ENCODE results near the gene SLIT1.

SLIT1 gene

DNA sequence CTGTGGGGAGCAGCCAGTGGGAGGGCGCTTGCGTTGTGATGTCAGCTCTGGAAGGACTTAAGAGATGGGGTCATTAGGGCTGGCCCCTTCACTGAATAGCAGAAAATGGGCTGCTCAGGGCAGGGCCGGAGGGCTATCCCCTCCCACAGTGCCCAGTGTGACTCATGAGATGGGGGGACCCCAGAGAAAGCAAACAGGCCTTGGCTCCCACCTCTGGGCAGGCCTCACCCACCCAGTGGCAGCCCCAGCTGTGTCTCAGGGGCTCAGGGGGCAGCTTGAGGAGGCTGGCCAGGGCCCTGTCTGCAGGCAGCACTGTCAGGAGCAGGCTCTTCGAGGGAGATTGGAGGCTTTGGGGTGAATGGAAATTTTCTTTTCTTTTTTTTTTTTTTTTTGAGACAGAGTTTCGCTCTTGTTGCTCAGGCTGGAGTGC is 168.3 kb downstream of the SLIT1 start:
- DNase-seq, result no peak

DNA sequence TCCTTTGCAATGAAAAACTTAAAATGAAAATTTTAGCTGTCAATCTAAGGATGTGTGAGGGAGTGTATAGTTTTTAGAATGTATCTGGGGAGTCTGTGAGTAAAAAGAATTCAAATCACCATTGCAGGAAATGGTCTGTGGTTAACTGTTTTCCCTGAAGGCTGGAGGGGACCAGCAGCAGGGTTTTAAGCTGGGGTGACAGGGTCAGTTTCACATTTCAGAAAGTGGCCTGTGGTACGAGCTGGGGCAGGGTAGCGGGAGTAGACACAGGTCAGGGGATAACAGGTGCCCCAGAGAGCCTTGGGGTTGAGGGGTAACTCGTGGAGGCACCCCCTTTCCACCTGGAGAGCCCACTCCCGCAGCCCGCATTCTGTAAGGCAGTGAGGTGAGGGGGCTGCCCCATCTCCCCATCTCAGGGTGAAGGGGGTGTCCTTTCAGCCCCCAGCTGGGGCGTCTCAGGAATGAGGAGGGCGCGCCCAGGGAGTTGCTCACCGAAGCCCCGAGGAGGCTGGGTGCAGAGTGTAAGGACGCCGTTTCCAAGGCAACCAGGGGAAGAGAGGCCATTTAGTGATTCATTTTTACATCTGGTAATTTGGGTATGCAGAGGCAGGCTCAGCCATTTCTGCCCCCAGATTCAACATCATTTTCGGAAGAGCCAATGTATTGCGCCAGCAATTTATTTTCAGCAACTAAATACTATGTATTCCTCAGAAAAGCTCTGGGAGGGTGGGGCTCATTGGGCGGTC is 168.9 kb downstream of the SLIT1 start:
- no peak for DNase-seq

DNA sequence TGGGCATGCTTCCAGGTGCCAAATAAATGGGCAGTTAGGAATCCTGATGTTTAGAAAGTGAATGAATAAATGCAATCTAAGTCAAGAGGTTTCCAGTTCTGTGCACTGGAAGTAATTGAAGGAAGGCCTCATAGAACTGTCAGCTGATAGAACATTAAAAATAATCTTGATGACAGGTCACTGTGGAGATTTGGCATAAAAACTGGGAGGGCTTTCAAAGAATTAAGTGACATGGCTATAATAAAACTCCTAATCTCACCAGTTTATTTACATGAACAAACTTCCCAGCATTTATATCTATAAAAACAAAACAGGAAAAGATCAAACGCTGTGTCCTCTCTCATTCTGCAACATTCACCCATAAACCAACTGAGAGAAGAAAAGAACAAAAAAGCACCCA is 170.5 kb downstream of the SLIT1 start:
- DNase-seq, result no peak

DNA sequence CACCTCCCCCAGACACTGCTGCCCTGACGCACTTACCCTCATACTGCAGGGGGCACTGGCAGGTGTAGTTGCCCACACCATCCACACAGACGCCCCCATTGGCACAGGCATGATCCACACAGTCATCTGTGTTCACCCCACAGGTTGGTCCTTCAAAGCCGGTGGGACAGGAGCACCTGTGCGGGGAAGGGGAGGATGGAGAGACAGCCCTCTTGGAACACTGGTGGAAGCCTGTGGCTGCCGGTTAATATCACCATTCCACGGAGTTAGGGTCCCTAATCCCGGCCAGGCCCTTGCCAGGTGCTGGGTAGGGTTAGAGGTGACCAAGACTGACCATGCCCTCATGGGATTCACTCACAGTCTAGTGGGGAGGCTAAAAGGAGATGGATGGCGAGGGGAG is 171.8 kb downstream of the SLIT1 start:
- DNase-seq, result no peak

DNA sequence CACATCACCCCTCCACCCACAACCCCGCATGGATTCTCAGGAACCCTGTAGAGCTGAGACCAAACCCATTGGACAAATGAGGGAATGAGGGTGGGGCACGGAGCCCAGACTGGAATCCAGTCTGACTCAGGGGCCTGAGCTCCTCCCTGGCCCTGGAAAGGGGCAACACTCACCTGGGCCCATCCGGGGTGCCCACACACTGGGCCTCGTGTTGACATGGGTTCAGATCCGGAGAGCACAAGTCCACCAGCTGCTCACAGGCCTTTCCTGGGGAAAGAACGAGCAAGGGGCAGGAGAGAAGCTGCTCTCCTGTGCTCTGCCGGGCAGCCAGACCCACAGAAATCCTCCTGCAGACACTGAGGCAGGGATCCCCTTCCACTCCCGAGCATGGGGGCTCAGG is 172.2 kb downstream of the SLIT1 start:
- no peak for DNase-seq

DNA sequence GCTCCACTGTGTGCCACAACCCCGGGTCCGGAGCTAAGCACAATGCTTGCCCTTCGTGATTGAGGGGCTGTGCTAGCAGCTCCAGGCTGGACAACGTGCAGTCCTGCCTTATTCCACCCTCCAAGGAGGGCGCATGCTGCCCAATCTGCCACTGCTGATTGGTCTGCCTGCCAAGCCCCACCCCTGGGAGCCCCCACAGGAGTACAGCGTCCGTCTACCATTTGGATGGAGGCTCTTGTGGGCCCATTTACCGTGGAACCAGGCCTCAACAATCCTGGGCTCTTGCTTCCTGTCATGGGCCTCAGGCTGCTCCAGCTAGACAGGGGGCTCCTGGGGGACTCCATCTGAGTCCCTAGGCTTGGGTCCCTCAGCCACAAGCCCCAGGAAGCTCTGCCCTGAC is 173.3 kb downstream of the SLIT1 start:
- DNase-seq, result no peak

DNA sequence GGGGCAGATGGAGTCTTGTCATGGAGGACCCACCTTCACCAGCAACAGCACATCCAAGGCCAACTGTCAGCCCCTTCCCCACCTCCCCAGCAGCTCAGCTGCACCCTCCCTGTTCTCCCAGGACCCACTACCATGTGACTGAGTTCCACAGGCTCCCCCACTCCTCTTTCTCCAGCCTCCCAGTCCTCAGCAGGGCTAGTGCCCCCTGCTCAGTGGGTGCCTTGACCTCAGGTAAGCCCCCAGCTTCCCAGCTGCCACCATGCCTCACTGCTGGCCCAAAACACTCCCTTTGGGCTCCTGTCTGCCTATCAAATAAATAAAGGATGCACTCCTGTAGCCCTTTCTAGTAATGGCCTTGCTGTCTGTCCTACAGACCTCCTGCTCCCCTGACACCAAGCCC is 174.4 kb downstream of the SLIT1 start:
- DNase-seq, result no peak

DNA sequence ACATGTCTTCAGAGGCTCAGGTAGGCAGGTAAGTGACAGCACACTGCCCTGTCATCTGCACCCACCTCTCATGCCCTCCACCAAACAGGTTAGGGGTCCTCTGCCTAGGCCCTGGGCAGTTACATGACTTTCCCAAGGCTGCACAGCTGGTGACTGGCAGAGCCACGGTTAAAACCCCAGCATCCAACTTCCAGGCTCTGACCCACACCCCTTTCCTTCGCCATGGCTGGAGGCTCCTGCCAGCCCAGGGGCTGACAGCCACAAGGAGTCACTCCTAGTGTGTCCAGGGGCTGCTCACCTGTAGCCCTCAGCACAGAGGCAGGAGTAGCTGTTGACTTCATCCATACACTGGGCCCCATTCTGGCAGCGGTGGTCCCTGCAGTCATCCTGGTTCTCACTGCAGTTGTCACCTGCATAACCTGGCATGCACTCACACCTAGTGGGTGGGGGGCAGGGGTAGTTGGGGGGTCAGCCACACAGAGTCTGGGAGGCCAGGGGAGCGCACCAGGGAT is 175.0 kb downstream of the SLIT1 start:
- no peak for DNase-seq

DNA sequence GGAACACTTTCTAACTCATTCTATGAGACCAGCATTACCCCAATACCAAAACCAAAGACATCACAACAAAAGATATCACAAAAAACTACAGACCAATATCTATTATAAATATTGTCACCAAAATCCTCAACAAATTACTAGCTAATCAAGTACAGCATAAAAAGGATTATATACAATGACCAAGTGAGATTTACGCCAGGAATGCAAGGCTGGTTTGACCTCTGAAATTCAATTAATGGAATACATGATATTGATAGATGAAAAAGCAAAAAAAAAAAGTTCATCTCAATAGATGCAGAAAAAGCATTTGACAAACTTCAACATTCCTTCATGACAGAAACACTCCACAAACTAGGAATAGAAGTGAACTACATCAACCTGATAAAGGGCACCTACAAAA is 178.3 kb downstream of the SLIT1 start:
- no peak for DNase-seq

DNA sequence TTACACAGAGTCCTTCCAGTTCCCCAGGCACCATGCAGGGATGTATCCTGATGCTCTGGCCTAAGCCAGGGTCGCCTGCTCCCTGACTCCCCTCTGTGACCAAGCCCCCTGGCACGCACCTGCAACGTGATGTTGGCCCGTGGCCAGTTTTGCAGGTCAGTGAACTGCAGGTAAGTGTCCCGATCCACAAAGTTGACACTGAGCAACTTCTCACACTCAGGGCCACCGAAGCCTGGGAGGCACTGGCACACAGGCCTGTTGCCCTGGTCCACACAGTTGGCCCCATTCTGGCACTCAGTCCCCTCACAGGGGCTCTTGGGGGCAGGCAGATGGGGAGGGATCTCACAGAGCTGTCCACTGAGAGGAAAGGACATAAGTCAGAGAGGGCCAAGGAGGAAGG is 179.4 kb downstream of the SLIT1 start:
- DNase-seq, result no peak

DNA sequence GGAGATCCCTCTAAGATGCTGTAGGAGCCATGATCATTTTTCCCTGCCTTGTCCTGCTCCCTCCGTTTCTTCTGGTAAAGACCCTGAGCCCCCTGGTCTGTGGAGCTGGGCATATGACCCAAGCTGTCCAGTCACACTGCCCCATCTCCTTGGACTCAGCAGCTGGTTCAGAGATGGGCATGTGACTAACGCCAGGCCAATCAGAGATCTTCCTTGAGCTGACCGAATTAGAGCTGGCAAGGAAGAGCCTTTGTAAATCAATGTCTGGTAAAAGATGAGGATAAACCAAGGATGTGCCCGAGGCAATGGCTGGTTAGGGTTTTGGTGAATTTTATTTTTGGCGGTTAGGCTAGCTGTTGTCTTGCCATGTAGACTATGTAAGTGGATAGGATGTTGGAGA is 180.4 kb downstream of the SLIT1 start:
- DNase-seq, result no peak

DNA sequence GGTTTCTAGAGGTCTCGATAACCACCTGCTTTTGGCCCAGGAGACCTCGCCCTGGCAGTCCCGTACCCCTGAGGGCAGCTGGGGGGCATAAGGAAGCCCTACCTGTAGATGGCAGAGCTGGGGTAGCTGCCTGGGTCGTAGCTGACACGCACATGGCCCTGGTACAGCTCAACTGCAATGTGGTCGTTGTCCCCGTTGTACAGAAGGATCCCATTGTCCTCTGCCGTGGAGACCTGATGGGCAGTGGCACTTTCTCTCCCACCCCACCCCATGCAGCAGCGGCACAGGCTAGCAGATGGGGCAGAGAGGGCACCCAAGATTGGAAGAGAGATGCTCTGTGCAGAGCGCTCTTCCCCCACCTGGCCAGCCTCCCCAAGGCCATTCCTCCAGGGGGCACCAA is 181.2 kb downstream of the SLIT1 start:
- no peak for DNase-seq

DNA sequence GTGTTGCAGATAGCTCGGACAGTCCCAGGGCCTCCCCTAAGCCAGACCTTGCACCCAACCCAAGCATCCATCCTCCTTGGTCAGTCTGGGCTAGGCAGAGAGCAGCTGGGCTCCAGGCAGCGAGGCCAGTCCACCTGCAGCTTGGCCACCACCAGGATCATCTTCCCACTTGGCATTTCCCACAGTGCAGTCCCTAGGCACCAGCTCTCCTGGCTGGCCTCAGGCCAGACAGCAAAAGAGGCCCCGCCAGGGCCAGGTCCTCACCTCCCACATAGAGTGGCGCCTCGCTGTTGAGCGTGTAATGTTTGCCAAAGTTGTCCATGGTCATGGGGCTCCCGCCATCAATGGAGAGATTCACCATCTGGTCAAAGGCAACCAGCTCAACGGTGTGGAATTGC is 182.0 kb downstream of the SLIT1 start:
- no peak for DNase-seq

DNA sequence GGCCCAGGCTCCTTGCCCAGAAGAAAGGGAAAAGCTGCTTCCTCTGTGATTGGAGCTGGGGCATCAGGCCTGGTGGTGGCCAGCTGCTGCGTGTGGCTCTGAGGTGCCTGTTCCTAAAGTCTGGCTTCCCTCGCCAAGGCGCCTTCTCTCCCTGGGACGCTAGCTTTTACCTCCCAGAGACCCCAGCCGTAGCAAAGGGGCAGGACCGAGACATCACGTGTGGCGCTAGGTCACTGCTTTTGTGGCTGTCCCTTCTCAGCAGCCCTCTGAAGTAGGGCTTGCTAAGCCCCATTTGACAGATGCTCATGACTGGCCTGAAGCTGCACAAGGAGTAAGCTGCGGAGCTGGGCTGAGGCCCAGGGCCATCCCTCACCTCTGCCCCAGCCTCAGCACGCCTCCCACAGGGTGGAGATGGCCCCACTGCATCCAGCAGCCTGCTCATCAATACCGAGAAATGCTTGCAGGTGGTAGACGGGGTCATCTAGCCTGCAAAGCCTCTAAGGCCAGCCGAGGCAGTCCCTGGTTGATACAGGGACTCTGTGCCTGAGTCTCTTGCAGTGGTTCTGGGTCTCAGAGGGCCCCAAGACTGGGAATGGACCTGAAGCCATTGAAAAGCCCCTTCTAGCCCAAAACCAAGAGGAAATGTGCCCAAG is 182.5 kb downstream of the SLIT1 start:
- DNase-seq, result no peak

DNA sequence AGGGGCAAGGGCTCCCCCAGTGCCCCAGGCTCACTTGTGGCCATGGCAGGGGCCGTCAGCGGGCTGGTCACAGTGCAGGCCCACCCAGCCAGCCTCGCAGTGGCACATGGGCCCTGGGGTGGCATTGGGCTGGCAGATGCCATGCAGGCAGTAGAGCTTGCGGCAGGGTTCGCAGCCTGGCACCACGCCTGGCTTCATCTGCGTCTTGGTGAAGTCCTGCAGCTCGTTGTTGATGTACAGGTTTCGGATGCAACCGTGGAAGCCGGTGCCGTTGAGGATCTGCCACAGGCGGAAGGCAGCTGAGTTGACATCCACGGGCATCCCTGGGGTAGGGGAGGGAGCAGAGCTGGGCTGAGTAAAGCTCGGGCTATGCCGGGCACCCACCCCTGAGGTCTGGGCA is 183.1 kb downstream of the SLIT1 start:
- DNase-seq, result no peak

DNA sequence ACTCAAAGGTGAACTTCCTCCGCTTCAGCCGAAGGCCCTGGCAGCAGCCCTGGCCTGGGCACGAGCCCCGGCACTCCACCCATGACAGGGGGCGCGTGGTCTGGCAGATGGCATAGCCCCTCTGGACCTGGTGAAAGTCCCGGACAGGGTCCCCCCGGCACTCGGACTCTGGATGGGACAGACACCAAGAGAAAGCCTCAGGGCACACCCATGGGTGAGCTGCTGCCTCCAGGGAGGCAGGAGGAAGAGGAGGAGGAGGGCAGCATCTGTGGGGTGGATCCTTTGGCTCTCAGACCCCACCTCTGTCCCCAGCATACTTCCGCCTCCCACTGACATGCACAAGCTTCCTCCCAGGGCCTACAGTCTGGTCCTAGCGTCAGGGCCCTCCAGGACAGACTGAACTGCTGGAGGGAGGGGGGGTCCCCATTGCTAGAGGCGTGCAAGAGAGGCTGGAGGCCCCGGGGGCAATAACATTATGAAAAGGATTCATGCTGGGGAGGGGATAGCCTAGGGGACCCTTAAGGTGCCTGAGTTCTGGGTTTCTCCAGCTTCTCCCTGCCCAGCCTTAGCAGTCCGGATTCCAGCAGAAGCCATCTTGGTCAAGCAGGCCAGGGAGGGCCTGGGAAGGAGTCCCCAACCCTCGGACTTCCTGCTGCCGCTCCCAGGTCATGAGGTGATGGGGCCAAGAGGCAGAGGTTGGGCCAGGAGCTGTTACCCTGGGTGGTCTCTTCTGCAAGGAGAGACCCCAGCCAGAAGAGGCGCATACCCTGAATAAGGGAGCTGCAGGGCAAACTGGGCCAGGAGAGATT is 184.4 kb downstream of the SLIT1 start:
- no peak for DNase-seq

DNA sequence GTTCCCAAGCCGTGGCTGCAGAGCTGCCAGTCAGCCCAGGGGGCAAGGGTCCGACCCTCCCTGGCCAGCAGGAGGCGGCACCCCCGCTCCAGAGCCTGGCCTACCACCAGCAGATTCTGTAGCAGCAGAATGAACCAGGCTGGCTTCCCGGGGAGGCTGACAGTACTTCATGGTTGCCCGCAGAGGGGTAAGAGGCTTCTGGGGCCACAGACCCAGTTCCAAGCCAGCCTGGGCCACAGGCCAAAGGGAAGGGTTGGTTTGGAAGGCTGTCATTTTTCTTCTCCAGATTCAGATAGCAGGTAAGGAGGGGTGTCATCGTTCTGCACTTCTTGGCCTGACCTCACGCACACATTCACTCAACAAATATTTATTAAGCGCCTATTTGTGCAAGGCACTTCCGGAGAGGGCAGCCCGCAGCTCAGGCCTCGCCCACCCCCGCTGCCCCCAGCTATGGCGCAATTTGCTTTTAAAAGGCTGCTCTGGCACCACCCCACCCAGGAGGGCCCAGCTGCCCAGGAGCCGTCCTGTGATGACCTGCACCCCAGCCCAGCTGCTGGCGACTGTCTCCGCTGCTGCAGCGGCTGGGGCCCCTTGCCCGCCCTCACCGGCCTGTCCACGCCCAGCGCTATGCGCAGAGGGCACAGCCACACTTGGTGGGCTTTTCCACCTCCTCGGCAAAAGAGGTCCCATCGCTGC is 185.1 kb downstream of the SLIT1 start:
- DNase-seq, result no peak

DNA sequence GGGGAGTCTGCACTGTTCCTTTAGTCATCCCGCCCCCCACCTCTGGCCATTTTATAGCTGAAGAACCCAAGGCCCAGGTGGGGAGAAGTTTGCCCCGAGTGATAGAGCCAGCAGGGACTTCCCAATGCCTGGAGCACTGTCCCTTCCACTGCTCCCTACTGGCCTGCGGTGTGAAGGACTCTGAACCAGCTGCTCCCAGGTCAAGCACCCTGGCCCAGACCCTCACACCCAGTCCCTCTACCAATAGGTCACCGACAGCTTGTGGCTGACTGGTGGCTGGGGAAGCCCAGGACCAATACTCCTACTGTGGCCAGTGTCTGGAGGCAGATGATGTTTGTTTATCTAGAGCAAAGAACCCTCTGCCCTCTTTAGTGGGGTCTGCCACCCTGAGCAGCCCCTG is 185.8 kb downstream of the SLIT1 start:
- DNase-seq, result no peak

DNA sequence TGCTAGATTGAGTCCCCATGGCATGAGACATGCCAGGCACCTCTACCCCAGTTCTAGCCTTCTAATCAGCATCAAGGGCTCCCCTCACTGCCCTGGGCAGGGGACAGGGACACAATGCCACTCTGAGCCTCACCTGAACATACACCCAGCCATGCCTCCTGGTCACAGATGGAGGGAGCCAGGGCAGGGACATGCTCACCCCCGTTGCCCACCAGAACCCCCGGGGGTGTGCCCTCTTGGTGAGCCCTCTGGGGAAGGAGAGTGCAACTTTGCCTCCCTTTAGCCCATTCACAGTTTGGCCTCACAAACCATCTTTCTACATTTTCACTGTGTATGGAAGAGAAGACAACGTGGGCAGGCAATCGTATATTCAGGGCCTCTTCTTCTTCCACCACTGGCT is 186.4 kb downstream of the SLIT1 start:
- DNase-seq, result no peak

DNA sequence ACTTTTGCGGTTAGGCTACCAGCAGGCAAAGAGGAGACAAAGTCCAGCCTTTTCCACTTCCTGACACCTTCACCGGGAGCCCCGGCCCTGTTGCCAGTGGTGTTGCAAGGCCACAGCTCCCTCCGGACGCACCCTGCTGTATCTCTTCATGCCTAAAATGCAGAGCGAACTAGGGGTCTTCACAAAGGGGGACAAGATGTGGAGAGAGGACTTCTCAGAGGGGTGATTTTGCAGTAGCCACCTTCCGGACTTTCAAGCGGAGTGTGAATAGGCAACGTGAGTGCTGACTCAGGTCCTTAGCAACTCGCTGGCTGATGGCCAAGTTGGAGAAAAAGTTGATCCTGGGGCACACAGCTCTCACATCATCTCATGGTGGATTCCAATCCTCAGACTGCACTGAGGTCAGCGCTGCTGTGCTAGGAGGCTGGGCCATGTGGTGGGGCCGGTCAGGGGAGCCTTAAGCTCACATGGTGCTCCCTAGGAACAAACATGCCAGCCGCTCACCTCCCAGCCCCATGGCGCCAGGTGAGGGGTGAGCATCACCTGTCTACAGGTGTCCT is 187.3 kb downstream of the SLIT1 start:
- DNase-seq, result no peak

DNA sequence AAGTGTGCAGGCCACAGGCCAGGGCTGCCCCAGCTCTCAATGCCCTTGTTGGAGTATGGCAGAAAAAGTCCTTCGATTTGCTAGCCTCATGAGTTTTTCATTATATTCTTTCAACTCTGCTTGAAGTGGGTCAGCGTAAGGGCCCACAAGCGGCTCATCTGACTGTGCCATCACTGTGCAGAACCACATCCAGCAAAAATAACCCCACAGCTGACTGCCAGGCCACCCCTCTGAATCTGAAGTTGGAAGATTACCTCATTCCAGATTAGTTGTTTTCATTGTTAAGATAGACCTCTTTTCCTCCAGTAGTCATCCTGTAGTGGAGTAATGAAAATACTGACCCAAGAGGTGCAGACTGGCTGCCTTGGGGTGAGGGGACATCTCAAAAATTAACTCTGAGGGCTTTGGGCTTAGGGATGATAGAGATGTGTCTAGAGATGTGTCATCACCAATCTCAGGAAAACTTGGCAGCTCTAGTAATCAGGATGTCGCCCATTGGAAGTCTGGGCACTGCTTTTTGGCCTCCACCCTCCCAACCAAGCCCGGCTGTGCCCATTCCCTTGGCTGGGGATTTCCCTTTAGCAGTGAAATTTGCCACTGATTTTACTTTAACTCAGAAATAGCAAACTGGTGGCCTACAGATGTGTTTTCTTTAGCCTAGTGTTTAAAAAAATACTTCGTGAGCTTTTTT is 189.3 kb downstream of the SLIT1 start:
- DNase-seq, result no peak

DNA sequence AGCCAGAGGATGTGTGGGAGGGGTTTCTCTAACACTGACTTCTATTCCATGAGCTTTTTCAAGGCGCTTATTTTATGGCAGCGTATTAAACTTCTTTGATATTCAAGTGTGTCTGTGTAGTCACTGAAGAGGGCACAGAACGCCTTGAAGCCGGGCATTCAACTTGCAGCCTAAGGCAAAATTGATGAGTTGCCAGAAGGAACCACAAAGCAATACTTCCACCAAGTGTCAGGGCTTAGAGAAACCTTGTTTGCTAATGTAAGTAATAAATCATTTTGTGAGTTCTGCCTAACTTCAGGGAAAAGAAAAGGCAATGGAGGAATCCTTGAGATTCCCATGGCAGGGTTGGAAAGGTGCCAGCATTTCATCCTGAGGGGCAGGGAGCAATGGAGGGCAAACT is 189.9 kb downstream of the SLIT1 start:
- DNase-seq, result no peak

All from kidney glomerular epithelial cell (primary cell).